ENCODE measurements around the gene BICC1.

DNA sequence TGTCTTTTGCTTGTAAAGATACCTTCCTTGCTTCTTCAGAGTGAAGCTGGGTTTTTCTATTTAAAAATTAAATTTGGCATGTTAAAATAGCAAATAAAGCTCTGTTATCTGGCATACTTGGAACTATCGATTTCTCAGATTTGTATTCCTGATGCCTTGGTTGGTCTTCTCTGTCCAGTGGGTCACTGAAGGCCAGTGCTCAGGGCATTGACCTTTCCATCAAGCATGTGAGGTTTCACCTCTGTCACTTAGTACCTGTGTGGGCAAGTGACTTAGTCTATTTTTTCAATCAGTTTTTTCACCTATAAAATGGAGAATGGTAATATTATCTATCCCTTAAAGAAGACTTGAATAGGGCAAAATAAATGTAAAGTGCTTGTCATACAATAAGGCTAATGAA, 311.3 kb downstream of the BICC1 start:
- TF ChIP-seq, protein P1, sequence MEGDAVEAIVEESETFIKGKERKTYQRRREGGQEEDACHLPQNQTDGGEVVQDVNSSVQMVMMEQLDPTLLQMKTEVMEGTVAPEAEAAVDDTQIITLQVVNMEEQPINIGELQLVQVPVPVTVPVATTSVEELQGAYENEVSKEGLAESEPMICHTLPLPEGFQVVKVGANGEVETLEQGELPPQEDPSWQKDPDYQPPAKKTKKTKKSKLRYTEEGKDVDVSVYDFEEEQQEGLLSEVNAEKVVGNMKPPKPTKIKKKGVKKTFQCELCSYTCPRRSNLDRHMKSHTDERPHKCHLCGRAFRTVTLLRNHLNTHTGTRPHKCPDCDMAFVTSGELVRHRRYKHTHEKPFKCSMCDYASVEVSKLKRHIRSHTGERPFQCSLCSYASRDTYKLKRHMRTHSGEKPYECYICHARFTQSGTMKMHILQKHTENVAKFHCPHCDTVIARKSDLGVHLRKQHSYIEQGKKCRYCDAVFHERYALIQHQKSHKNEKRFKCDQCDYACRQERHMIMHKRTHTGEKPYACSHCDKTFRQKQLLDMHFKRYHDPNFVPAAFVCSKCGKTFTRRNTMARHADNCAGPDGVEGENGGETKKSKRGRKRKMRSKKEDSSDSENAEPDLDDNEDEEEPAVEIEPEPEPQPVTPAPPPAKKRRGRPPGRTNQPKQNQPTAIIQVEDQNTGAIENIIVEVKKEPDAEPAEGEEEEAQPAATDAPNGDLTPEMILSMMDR (IDR thresholded peaks at IDR 0.05): no peak
- no peak for TF ChIP-seq POLR2A (IDR thresholded peaks at IDR 0.05)

Measured in thyroid gland (tissue), 4 donors.